Sigmoid colon (tissue), 7 donors: ENCODE measurements around the gene BDP1. TPM values are rescaled to one million over a fixed set of nuclear protein-coding genes. Genes with fewer than 3 reads are reported as not detected.
A peak's percentile ranks its signal among the peaks of the same experiment; 100 is the strongest.

ENCODE experiments used
- DNase-seq: peaks from one replicate; pipeline ENCODE4 v3.0.0-alpha.2; 2019
- H3K27ac ChIP-seq, 4 donors: fragments of 200-600 bp; sonication (generic); one replicate each; pipeline ENCODE4 v1.5.1; 2016 to 2019; ENCODE audit warnings: mild to moderate bottlenecking in 1 of 4
- H3K27me3 ChIP-seq, 3 donors: fragments of 200-600 bp; sonication (generic); one replicate each; pipeline ENCODE4 v1.5.1; 2019; ENCODE audit warnings: mild to moderate bottlenecking in 1 of 3
- H3K36me3 ChIP-seq, 4 donors: fragments of 200-600 bp; sonication (generic); one replicate each; pipeline ENCODE4 v1.5.1; 2016 to 2019
- H3K4me1 ChIP-seq, 4 donors: fragments of 200-600 bp; sonication (generic); one replicate each; pipeline ENCODE4 v1.5.1; 2017 to 2019
- H3K4me3 ChIP-seq, 4 donors: fragments of 200-600 bp; sonication (generic); one replicate each; pipeline ENCODE4 v1.5.1; 2017 to 2019; ENCODE audit warnings: mild to moderate bottlenecking in 2 of 4, moderate library complexity in 1 of 4
- H3K9me3 ChIP-seq, 4 donors: fragments of 200-600 bp in 3 of 4; sonication (generic) in 3 of 4; one replicate each; pipeline versions ENCODE4 v1.5.1 to v1.6.1; 2013 to 2019
- CTCF ChIP-seq, 4 experiments: fragments of 450-650 bp in 3 of 4; fragments of 200-600 bp in 1 of 4; IDR thresholded peaks; one replicate each; pipeline ENCODE4 v1.5.1; 2016 to 2019; ENCODE audit warnings: antibody characterized with exemption in 4 of 4, mild to moderate bottlenecking in 3 of 4, moderate library complexity in 2 of 4
- EP300 ChIP-seq, 4 donors: sonication (generic); formaldehyde crosslinking; IDR thresholded peaks; one replicate each; pipeline ENCODE4 v1.6.1; 2017; ENCODE audit warnings: antibody characterized with exemption in 4 of 4
- POLR2A ChIP-seq, 2 donors: fragments of 450-650 bp; IDR thresholded peaks; one replicate each; pipeline ENCODE4 v1.6.1; 2016; ENCODE audit warnings: antibody characterized with exemption in 2 of 2, mild to moderate bottlenecking in 2 of 2, moderate library complexity in 2 of 2
- POLR2AphosphoS5 ChIP-seq, 4 donors: sonication (generic); formaldehyde crosslinking; IDR thresholded peaks; one replicate each; pipeline ENCODE4 v1.6.1; 2017; ENCODE audit warnings: antibody characterized with exemption in 4 of 4
- WGBS, 2 donors: extraction: QIAGEN DNeasy Blood & Tissue Kit; methylation state at CpG; one replicate each; pipeline ENCODE4 v1.1.7; 2013; 5-methylcytosine and 5-hydroxymethylcytosine counted together
- intact Hi-C: fragments of 100-400 bp; cut with DNase I; formaldehyde crosslinking; loops from one replicate; pipeline ENCODE4 v1.15.1; 2023
- polyA plus RNA-seq, 3 donors: library from polyadenylated mRNA; stranded (reverse); fragments of 200-250 nt; gene quantifications; one replicate each; pipeline ENCODE4 v1.2.3, GENCODE V29; 2013
- total RNA-seq, 4 donors: library from RNA; depleted of rRNA; stranded (reverse); fragments of >200 nt; gene quantifications; one replicate each; pipeline ENCODE4 v1.1.0, GENCODE V29; 2016
- donor health status: healthy with polysubstance abuse.
- donor health status: Bipolar disorder and iron deficiency.
- donor health status: healthy.

The BDP1 gene
- total and polyA plus RNA-seq, 7 donors: 4.8 to 33.0 (median 26.6) TPM

- DNase-seq: no peak
- TF ChIP-seq POLR2A (IDR thresholded peaks at IDR 0.05): no peak
- no peak for TF ChIP-seq CTCF (IDR thresholded peaks at IDR 0.05)
- no peak for TF ChIP-seq POLR2AphosphoS5 (IDR thresholded peaks at IDR 0.05)
- TF ChIP-seq EP300 (IDR thresholded peaks at IDR 0.05): no peak
- Histone ChIP-seq H3K4me3 (no peak overlapping the region), H3K4me1 (peaks cover 0 to 16% (median 10%) of the 10 kb centered on the region in 4 donors), H3K9me3 (no peaks in the 10 kb centered on the region), H3K27ac (no peak overlapping the region), H3K36me3 (no peaks in the 10 kb centered on the region), H3K27me3 (no peaks in the 10 kb centered on the region)
- intact Hi-C loops: no loop called here
- 90 to 91% methylated on average over 4 of the region's 4 CpGs for WGBS, 2 donors
These were observed 127.6 kb downstream of the BDP1 start for GRCh38 chr5:71582945-71583584.

DNA sequence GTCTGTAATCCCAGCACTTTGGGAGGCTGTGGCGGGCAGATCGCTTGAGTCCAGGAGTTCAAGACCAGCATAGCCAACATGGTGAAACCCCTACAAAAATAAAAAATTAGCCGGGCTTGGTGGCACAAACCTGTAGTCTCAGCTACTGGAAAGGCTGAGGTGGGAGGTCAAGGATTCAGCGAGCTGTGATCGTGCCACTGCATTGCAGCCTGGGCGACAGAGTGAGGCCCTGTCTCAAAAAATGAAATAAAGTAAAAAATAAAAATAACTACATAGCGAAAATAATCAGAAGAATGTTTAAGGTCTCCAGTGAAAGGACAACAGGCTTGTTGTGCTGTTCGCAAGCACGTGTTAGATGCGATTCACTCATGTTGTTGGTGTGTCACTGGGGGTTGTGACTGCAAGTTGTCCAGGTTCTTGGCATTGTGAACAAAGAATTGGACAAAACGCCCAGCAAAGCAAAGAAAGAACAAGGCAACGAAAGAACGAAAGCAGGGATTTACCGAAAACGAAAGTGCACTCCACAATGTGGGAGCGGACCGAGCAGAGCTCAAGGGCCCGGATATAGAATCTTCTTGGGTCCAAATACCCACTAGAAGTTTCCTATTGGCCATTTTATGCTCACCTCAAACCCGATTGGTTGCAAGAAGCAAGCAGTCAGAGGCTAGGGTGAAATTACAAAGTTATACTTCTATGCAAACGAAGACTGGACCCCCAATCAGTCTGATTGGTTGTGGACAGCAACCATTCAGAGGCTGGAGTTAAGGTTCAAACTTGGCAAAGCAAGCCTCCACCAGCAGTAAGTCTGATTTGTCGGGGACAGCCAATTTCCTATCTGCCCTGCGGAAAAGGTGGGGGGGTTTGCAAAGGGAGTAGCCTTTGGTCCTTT is 130.8 kb downstream of the BDP1 start:
- peak overlapping the region; percentile 78 to 86 (median 85) for H3K27ac ChIP-seq
- peak overlapping the region; percentile 74 to 89 (median 82) for H3K4me3 ChIP-seq
- TF ChIP-seq EP300 (IDR thresholded peaks at IDR 0.05) (no peak), POLR2A (IDR thresholded peaks at IDR 0.05) (no peak), CTCF (IDR thresholded peaks at IDR 0.05) (no peak), POLR2AphosphoS5 (IDR thresholded peaks at IDR 0.05) (no peak)
- peaks cover 0 to 23% (median 18%) of the 10 kb centered on the region in 4 donors for H3K4me1 ChIP-seq
- 85 to 87% methylated on average over 22 of the region's 22 CpGs for WGBS, 2 donors
- no peaks in the 10 kb centered on the region for H3K9me3 ChIP-seq
- H3K27me3 ChIP-seq: no peaks in the 10 kb centered on the region
- intact Hi-C loops: loop anchor here (2.0 kb wide), 1 partner anchor 723 kb away; no protein-coding TSS in a partner anchor
- no peaks in the 10 kb centered on the region for H3K36me3 ChIP-seq
- DNase-seq: no peak

GRCh38 chr5:71586941-71587765 is 131.7 kb downstream of the BDP1 start, which contains the start of gene MCCC2:
MCCC2 (plus strand) TSS chr5:71587340; CDS start chr5:71587426, 86 bp downstream.
- Histone ChIP-seq H3K4me1 (peaks cover 0 to 23% (median 18%) of the 10 kb centered on the region in 4 donors), H3K9me3 (no peaks in the 10 kb centered on the region), H3K27me3 (no peaks in the 10 kb centered on the region), H3K4me3 (peak within 1 kb of the TSS; percentile 74 to 89 (median 82)), H3K27ac (peak within 1 kb of the TSS; percentile 78 to 86 (median 85)), H3K36me3 (no peaks in the 10 kb centered on the region)
- DNase-seq: peak; percentile 98
- intact Hi-C loops: loop anchor here (2.0 kb wide), 1 partner anchor 722 kb away; no protein-coding TSS in a partner anchor
- no peak for TF ChIP-seq CTCF (IDR thresholded peaks at IDR 0.05)
- peak; percentile 67 to 82 (median 80) for TF ChIP-seq POLR2AphosphoS5 (IDR thresholded peaks at IDR 0.05)
- peak in 1 of 2 donors; percentile 49 for TF ChIP-seq POLR2A (IDR thresholded peaks at IDR 0.05)
- no peak for TF ChIP-seq EP300 (IDR thresholded peaks at IDR 0.05)
- WGBS, 2 donors: 0 to 1% methylated on average over 56 of the region's 56 CpGs

DNA sequence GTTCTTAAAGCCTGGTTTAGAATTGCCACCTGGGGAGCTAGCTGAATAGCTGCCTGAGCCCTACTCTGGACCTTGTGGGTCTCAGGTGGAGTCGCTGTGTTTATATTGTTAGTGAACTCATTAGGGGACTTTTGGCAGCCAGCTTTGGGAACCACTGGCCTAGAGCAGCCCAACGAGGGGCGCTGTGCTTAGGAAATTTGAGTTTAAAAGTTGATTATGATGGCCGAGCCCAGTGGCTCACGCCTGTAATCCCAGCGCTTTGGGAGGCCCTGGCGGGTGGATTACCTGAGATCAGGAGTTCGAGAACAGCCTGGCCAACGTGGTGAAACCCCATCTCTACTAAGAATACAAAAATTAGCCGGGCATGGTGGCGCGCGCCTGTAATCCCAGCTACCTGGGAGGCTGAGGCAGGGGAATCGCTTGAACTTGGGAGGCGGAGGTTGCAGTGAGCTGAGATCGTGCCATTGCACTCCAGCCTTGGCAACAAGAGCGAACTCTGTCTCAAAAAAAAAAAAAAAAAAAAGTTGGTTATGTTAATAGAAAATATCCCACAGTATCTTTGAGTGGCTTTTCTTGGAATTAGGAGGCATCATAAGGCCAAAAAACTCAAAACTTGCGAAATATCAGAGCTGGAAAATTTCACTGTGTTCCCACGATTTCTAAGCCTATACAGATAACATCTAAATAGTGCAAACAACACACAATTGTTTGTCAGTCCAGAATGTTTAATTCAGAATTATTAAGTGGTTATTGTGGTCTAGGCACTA is 132.5 kb downstream of the BDP1 start:
- no peak for DNase-seq
- Histone ChIP-seq H3K4me1 (peaks cover 0 to 23% (median 18%) of the 10 kb centered on the region in 4 donors), H3K4me3 (peak overlapping the region; percentile 74 to 89 (median 82)), H3K36me3 (no peaks in the 10 kb centered on the region), H3K9me3 (no peaks in the 10 kb centered on the region), H3K27ac (peak overlapping the region; percentile 78 to 86 (median 85)), H3K27me3 (no peaks in the 10 kb centered on the region)
- TF ChIP-seq POLR2A (IDR thresholded peaks at IDR 0.05): no peak
- TF ChIP-seq POLR2AphosphoS5 (IDR thresholded peaks at IDR 0.05): no peak
- TF ChIP-seq CTCF (IDR thresholded peaks at IDR 0.05): no peak
- TF ChIP-seq EP300 (IDR thresholded peaks at IDR 0.05): no peak
- intact Hi-C loops: loop anchor here (2.0 kb wide), 1 partner anchor 721 kb away; no protein-coding TSS in a partner anchor
- WGBS, 2 donors: 57 to 67% methylated on average over 19 of the region's 19 CpGs
